HG03469 (cell line): ENCODE measurements around the gene CCDC33.

Experiments used
- ATAC-seq: cut with Tn5 transposase; IDR thresholded peaks from one replicate; pipeline ENCODE4 v1.9.1; 2021; ENCODE audit warnings: mild to moderate bottlenecking, moderate library complexity, moderate number of reproducible peaks; ENCODE audit not compliant: unreplicated experiment

CCDC33 gene

GRCh38 chr15:74277242-74277810, 41.2 kb downstream of the CCDC33 start:
- no peak for ATAC-seq

GRCh38 chr15:74278207-74278606, 42.1 kb downstream of the CCDC33 start:
- ATAC-seq, result no peak

GRCh38 chr15:74281147-74282133, 45.3 kb downstream of the CCDC33 start:
- no peak for ATAC-seq

DNA sequence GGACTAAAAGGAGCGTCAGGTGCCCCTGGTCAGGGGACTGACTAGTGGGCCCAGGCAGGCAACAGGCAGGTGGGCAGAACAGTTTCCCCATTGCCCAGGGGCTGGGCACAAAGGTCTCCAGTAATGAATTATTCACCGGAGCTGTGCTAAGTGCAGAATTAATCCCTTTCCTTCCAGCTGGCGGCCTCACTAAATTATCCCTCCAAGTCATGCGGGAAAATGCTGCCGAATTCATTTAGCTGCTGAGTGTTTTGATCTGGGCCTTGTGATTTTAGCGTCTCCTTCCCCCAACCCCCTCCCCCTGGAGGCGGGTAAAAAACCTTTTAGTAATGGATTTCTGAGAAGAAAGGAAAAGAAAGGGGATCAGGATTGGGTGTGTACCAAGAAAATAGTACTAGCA, 47.2 kb downstream of the CCDC33 start:
- ATAC-seq, result no peak

DNA sequence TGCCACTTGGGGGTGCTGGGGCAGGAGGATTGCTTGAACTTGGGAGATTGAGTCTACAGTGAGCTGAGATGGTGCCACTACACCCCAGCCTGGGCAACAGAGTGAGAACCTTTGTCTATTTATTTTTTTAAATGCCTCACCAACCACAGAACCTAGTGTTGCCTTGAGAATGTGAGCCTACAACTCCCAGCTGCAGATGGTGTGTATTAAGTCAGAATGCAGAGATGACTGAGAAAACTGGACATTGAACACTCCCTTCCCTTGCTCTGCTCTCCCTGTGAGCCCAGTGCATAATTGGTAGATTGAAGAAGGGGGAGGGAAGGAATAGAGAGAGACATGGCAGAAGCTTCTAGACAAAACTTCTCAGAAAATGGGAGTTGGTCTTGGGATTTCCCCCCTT, 53.5 kb downstream of the CCDC33 start:
- no peak for ATAC-seq

DNA sequence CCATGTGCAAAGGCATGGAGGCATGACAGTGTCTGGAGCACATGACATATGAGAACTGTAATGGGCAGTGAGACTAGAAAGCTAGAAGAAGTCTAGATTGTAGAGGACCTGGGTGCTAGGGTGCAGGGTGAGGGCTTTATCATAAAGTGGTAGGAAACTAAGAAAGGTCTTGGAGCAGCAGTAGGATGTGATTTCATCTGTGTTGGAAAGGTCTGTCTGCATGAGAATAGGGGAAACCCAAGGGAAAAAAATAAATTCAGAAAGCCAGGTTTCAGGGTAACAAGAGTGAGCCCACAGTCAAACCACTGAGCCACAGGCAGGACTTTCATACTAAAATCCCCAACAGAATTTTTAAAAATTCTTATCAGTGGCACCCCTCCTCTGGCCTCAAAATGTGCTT, 54.5 kb downstream of the CCDC33 start:
- no peak for ATAC-seq

DNA sequence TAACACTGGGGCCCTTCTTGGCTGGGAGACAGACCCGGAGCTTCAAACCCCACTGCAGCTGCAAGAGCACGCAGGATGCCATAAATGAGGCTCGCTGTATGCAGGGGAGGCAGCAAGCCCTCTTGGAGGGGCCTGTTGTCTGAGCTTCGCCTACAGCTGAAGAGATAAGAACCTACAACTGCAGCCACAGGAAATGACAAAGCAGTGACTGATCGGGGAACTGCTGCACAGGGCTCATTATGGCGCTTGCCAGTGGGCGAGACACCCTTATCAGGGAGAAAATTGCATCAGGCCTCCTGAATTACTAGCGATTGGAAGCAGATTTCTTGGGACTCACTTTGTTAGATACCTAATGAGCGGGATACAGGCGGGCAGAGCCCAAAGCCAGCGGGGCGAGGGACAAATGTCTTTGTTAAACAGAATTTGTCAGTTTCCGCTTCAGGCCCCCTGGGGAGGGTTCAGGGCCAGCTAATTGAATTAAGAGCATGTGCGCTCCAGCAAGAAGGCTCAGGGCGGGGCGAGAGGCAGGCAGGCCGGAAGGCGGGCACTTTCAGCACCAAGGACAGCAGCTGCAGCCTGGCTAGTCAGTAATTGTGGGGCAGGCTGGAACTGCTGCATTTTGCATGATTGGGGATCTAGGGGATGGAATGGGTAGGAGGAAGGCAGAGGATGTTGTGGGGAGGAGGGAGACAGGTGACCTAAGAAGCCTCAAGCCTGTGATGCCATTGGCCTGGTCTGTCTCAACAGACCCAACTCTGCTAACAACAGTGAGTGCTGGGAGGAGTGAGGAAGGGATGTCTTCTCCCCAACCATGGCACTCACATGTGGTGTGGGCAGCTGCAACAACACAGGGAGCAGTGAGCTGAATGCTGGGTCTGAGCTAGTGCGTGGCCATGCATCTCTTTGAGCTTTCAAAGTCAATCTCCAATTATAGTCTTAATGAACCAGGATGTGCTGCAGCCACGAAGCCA, 55.3 kb downstream of the CCDC33 start:
- no peak for ATAC-seq

DNA sequence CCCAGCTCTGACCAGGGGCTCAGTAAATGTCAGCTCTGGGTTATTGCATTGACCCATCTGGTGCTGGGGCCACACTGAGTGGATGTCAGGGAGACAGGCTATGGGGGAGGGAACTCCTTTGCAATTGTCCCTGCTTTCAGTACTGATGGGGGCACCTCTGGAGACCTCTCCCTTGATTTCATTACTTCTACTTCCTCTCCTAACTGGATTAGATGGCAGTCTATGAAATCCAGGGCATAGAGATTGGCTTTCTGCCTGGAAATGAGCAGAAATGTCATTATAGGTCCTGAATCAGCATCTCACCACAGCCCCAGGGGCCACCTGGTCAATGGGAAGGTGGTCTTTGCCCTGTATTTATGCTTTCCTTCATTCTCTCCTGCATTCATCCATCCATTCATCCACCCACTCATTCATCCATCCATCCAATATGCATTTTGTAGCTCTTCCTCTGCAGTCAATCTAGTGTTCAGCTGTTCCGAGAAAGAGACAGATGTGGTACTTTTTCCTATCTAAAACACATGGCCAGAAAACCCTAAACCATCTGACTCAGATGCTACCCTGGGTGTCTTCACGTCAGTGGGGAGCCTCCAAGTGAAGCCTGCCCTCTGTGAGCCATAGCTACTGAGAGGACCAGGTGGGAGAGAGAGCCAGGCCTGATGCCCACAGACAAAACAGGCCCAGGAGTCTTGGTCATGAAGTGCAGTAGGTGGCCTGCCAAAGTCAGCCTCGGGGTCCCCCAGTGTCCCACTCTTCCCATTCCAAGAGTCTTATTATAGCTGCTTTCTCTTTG, 57.1 kb downstream of the CCDC33 start:
- no peak for ATAC-seq

GRCh38 chr15:74294010-74294409, 57.9 kb downstream of the CCDC33 start:
- ATAC-seq, result no peak

DNA sequence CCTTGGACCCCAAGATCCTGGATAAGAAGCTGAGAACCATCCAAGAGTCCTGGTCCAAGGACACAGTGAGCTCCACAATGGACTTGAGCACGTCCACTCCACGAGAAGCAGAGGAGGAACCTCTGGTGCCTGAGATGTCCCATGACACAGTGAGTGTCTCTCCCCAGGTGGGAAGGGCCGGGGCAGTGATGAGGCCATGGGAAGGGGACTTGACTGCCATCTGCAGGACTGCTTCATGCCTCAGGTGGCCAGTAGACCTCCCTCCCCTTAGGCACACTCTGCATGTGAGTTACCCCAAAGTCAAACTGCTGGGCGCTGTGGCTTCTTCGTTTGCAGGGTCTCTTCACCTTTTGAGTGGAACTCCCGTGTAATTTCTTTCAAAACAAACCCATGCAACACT, 59.7 kb downstream of the CCDC33 start:
- ATAC-seq, result no peak

DNA sequence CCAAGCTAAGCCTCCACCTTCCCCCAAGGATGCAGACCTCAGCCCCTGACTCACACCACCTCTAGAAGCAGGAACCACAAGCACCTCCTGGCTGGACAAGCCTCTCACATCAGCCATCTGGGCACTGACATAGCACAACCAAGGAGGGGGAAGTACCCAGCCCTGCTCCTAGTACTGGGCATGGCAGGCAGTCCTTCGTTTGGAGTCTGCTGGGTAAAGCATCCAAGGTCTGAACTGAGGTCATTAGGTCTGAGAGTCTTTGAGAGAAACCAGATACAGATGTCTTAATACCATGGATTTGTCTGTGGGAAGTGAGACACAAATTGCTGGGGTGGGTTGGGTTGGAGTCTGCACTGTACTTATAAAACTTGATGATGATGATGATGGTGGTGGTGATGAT, 61.8 kb downstream of the CCDC33 start:
- ATAC-seq, result no peak

DNA sequence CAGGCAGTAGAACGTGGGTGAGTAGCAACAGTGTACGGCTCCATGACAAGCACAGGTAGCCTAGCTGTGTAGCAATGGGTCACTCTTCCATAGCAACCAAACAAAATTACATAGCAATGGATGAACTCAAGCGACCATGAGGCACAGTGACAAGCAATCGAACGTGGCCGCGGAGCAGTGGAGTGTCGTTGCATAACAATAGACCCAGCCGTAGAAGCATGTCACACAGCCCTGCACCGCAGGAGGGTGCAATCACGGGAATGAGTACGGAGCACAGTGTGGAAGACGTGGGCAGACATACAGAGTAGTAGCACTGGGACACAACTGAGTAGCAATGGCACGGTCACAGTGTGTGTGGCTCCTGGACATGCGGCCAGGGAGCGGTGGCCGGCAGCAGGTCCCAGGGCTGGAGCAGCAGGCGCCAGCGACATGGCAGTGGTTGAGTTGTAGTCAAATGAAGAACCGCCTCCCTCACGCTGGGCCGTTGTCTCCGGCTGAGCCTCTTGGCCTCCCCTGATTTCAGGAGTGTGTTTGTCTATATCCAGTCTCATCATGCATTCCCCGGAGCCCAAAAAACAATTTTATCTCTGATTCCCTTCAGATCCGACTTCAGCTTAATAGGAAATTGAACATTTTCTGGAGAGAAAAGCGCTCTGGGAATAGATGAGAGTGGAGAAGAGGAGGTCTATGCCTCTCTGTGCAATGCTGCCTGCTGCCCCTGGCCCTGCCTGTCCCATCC, 64.1 kb downstream of the CCDC33 start:
- ATAC-seq, result no peak

DNA sequence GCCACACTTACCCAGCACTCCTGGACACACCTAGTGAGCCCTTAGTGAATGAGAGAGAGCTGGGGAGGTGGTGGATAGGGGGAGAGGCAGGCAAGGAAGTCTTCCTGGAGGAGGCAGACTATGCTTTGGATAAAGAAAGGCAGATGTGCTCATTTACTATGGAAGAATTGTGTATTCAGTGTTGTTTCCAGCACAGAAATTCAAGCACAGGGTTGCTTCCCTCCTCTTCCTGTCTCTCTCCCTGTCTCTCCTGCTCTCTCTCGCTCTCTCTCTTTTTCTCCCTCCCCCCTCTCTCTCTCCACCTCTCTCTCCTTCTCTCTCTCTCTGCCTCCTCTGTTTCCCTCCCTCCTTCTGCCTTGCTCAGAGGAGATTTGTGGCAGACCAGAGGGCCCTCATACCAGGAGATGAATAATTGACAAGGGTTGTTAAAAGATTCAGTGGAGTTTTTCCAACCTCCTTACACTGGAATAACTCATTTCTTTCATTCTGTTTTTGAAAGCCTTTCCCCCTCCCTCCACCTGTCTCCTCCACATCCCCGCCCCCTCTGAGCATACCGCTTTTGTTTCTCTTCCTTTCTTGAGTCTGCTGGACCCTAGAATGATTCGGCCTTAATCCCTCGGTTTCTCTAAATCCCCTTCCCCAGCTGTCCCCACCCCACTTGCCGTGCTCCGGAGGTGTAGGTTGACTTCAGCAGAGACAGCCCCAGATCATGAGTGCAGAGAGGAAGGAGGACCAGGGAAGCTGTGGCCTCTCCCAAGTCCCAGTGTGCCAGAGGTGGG, 65.6 kb downstream of the CCDC33 start:
- ATAC-seq, result no peak

DNA sequence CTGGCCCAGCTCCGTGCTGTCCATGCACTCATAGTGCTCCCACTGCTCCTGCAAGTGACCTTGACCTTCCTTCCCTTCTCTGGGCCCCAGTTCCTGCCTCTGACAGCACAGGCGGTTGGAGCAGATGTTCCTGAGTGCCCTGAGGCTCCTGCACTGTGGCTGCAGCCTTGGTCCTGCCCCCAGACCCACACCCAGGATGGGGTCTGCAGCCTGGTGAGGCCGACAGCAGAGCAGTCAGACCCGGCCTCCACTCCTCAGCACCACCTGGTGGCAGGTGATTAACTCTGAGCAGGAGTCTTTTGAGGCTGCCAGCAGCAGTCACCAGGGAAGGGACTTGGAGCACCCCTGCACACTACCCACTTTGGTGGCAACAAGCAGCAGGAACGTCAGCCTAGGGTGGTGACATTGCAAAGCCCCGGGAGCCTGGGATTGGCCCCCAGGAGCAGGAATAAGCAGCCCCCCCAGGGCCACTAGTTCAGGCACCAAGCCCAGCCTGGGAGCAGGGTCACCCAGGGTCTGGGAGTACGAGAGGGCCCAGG, 66.8 kb downstream of the CCDC33 start:
- no peak for ATAC-seq

DNA sequence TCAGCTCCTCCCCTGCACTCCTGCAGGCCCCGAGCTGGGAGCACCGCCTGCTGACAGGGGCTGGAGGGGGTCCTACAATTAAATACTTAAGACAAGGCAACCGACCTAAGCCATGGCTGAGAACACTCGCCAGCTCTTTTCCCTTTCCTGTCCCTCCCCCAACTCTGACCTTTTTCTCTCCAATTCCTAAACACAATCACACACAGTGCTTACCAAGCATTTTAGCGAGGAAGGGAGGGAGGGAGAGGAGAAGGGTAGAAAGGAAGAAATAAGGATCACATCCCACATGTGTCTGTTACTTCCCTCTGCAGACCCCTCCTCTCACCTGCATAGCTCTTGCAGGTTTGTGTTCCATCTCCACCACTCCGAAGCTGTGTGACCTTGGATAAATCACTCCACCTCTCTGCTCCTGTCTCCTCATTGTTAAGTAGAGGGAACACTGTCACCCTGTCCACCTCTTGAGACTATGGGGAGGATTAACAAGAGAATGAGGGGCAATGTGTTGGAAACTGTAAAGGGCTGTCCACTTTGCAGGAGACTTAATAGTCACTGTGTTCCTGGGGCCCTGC, 67.7 kb downstream of the CCDC33 start:
- no peak for ATAC-seq

DNA sequence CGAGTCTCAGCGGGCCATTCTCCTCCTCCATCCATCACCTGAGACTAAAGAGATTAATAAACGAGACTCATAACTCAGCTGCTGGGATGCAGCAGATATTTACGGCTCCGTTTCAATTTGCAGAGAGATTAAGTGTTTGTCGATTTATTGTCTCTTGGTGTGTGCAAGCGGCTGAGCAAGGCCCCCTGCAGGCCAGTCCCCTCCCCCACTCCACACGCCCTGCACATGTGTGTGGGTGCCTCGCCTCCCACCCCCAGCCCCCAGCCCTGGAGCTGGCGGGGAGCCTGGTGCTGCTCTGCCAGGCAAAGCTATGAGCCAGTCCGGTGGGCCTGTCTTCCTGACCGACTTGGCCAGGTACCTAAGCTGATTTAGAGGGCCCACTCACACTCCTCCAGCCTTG, 68.3 kb downstream of the CCDC33 start:
- ATAC-seq, result no peak

DNA sequence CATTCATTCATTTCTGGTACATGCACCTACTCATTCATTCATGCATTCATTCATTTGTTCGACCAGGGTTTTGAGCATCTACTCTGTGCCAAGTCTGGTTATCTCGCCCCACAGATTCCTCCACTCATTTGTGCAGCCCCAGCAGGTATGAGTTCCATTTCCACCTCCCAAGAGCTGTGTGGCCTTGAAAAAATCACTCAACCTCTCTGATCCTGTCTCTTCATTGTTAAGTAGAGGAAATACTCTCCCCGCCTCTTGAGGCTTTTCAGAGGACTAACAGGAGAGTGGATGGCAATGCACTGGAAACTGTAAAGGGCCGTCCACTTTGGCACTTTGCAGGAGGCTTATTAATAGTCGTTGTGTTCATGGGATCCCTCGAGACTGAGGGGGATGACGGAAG, 69.6 kb downstream of the CCDC33 start:
- ATAC-seq, result no peak

DNA sequence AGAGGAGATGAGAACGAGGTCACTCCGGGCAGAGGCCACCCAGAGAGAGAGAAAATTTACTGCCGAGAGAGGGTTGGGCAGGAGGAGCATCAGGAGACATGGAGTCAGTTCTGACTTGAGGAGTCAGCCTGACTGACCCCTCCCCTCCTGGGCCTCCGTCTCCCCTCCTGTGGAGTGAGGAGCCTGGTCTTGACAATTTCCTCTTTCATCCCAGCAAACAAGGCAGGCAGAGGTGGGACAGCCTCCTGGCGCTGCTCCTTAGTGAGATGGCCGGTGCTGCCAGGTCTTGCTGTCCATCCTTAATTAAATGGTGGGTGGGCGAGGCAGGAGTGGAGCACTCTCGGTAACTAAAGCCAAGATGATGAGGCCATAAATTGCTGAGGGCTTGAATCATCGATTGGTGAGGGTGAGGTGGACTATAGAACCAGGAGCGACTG, 70.7 kb downstream of the CCDC33 start:
- no peak for ATAC-seq
